ENCODE data around the gene GRID2IP.
"Not testable (repeated sequence)": the region's sequence is repeated elsewhere in the genome, so short reads cannot be mapped to it uniquely, and the experiment has no call there.

GRID2IP gene

DNA sequence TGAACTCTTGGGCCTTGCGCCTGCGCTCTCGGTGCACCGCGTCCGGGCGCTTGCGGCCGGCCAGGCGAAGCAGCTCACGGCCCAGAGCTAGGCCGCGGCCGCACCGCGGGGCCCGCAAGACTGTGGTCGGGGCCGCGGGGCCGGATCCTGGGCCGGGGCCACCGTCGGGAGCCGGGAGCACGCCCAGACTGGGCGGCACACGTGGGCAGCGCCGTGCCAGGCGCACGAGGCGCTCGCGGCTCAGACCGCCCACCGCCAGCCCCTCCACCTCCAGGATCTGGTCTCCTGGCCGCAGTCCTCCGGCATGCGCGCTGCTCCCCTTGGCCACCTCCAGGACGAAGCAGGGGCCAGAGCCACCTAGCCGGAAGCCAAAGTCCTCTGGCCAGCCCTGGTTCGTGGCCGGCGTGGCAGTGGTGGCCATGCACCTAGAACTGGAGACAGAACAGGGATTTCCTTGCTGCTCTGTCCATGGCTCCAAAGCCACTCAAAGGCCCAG, at the start of gene GRID2IP:
GRID2IP (minus strand) TSS at position 446 of the 496 bp plus-strand sequence; CDS start at position 421, 25 bp downstream.
- H3K36me3 ChIP-seq (ENCODE audit: control insufficient read depth in 2 of 2, insufficient read depth in 2 of 2, low read length in 2 of 2) = no peaks in the 10 kb centered on the region
- H3K27me3 ChIP-seq (ENCODE audit: control insufficient read depth in 1 of 2, insufficient read depth in 2 of 2, low read length in 2 of 2) = peaks cover 0 to 3% of the 10 kb centered on the region in 2 donors
- H3K4me1 ChIP-seq (ENCODE audit: control insufficient read depth, insufficient read depth, low read length) = no peaks in the 10 kb centered on the region
- H3K9me3 ChIP-seq (ENCODE audit: control insufficient read depth in 2 of 2, low read length in 2 of 2) = no peaks in the 10 kb centered on the region
- no peak within 1 kb of the TSS for H3K27ac ChIP-seq (ENCODE audit: low read length)
- H3K9ac ChIP-seq (ENCODE audit: low read length in 2 of 2) = no peak within 1 kb of the TSS
- no peak within 1 kb of the TSS for H3K4me3 ChIP-seq (ENCODE audit: low read length in 2 of 2)

DNA sequence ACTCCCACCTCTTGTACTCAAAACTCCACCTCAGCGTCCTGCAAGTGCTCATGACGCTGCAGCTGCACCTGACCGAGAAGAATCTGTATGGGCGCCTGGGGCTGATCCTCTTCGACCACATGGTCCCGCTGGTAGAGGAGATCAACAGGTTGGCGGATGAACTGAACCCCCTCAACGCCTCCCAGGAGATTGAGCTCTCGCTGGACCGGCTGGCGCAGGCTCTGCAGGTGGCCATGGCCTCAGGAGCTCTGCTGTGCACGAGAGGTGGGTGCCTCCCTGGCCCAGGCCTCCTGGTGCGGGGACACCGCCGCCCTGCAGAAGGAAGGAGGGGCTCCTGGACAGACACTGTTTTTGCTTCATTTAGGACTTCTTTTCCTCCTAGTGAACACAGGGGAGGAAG, 48.8 kb upstream of the GRID2IP start:
- peaks cover 47 to 53% of the 10 kb centered on the region in 2 donors for H3K36me3 ChIP-seq (ENCODE audit: control insufficient read depth in 2 of 2, insufficient read depth in 2 of 2, low read length in 2 of 2)

GRCh38 chr7:6590645-6591110, 39.4 kb upstream of the GRID2IP start:
- H3K27ac ChIP-seq (ENCODE audit: low read length) = peak overlapping the region; percentile 46
- H3K27me3 ChIP-seq (ENCODE audit: control insufficient read depth in 1 of 2, insufficient read depth in 2 of 2, low read length in 2 of 2) = no peaks in the 10 kb centered on the region
- H3K4me1 ChIP-seq (ENCODE audit: control insufficient read depth, insufficient read depth, low read length) = peaks cover 17% of the 10 kb centered on the region
- no peaks in the 10 kb centered on the region for H3K9me3 ChIP-seq (ENCODE audit: control insufficient read depth in 2 of 2, low read length in 2 of 2)
- peak overlapping the region; percentile 79 to 85 for H3K9ac ChIP-seq (ENCODE audit: low read length in 2 of 2)
- peak overlapping the region; percentile 88 to 89 for H3K4me3 ChIP-seq (ENCODE audit: low read length in 2 of 2)
- peaks cover 24 to 33% of the 10 kb centered on the region in 2 donors for H3K36me3 ChIP-seq (ENCODE audit: control insufficient read depth in 2 of 2, insufficient read depth in 2 of 2, low read length in 2 of 2)

More for the DNA sequence above, 48.8 kb upstream of the GRID2IP start:
- H3K4me3 ChIP-seq (ENCODE audit: low read length in 2 of 2) = no peak overlapping the region
- no peaks in the 10 kb centered on the region for H3K4me1 ChIP-seq (ENCODE audit: control insufficient read depth, insufficient read depth, low read length)
- H3K27ac ChIP-seq (ENCODE audit: low read length) = no peak overlapping the region
- H3K27me3 ChIP-seq (ENCODE audit: control insufficient read depth in 1 of 2, insufficient read depth in 2 of 2, low read length in 2 of 2) = no peaks in the 10 kb centered on the region
- no peaks in the 10 kb centered on the region for H3K9me3 ChIP-seq (ENCODE audit: control insufficient read depth in 2 of 2, low read length in 2 of 2)
- no peak overlapping the region for H3K9ac ChIP-seq (ENCODE audit: low read length in 2 of 2)

DNA sequence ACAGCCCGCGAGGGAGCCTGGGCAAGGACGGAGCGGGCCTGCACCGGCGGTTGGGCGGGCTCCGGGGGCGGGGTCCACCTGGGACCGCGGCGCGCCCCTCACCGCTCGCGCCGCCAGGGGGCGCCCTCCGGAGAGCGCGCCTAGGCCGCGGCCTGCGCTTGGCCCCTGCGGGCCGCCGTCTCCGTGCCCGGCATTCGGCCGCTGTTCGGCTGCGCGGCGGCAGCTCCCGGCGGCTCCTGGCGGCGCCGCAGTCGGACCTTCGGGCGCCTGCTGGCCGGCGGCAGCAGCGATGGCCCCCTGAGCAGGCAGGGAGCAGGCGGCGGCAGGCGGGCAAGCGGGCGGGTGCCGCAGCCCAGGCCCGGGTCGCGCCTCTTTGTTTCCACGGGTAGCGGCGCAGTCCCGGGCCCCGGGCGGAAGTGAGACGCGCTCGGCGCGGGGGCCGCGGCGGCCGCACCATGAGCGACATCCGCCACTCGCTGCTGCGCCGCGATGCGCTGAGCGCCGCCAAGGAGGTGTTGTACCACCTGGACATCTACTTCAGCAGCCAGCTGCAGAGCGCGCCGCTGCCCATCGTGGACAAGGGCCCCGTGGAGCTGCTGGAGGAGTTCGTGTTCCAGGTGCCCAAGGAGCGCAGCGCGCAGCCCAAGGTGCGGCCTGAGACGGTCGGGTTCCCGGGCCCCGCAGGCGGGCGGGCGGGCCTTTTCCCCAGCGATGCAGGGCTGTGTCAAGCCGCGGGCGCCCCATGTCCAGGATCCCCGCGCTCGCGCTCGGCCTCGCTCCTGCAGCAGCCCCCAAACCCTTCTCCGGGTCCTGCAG, 38.8 kb upstream of the GRID2IP start, which contains the start of gene INTS15:
INTS15 (plus strand) TSS at position 193 of the 816 bp plus-strand sequence; CDS start at position 456, 263 bp downstream.
- peaks cover 17% of the 10 kb centered on the region for H3K4me1 ChIP-seq (ENCODE audit: control insufficient read depth, insufficient read depth, low read length)
- no peaks in the 10 kb centered on the region for H3K27me3 ChIP-seq (ENCODE audit: control insufficient read depth in 1 of 2, insufficient read depth in 2 of 2, low read length in 2 of 2)
- H3K4me3 ChIP-seq (ENCODE audit: low read length in 2 of 2) = peak within 1 kb of the TSS; percentile 88 to 89
- peaks cover 20 to 29% of the 10 kb centered on the region in 2 donors for H3K36me3 ChIP-seq (ENCODE audit: control insufficient read depth in 2 of 2, insufficient read depth in 2 of 2, low read length in 2 of 2)
- H3K9ac ChIP-seq (ENCODE audit: low read length in 2 of 2) = peak within 1 kb of the TSS; percentile 79 to 85
- H3K9me3 ChIP-seq (ENCODE audit: control insufficient read depth in 2 of 2, low read length in 2 of 2) = no peaks in the 10 kb centered on the region
- peak within 1 kb of the TSS; percentile 46 for H3K27ac ChIP-seq (ENCODE audit: low read length)

DNA sequence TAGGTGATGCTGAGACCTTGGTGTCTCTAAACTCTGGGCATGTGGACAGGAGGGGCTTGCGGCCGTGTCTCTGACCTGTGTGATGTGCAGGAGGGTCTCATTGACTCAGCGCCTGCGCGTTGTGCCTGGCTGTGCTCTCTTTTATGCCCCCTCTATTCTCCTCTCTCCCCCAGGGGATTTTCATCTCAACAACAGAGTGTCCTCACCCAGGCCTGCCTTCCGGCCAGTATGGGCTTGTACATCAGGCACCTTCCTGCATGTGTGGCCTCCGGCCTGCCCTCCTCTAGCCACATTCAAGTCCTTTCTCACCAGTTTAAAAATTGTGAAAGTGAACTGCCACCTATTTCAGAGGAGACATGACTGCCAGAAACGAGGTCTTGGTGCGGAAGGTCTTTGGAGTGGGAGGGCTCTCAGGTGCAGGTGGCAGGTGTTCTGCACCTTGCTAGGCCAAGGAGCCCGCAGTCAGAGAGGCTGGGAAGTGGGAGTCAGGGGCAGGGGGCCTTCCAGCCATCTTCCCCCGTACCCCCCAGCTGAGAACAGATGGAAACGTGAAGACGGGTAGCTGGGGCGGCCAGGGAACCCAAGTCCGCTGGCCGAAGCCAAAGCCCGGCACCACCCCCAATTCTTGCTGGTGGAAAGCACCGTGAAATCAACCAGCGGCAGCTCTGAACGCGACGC, 38.0 kb upstream of the GRID2IP start:
- no peaks in the 10 kb centered on the region for H3K27me3 ChIP-seq (ENCODE audit: control insufficient read depth in 1 of 2, insufficient read depth in 2 of 2, low read length in 2 of 2)
- no peak overlapping the region for H3K27ac ChIP-seq (ENCODE audit: low read length)
- H3K9ac ChIP-seq (ENCODE audit: low read length in 2 of 2) = peak overlapping the region; percentile 36 to 45
- peak overlapping the region; percentile 43 to 88 for H3K4me3 ChIP-seq (ENCODE audit: low read length in 2 of 2)
- peaks cover 17% of the 10 kb centered on the region for H3K4me1 ChIP-seq (ENCODE audit: control insufficient read depth, insufficient read depth, low read length)
- H3K9me3 ChIP-seq (ENCODE audit: control insufficient read depth in 2 of 2, low read length in 2 of 2) = no peaks in the 10 kb centered on the region
- H3K36me3 ChIP-seq (ENCODE audit: control insufficient read depth in 2 of 2, insufficient read depth in 2 of 2, low read length in 2 of 2) = peaks cover 21 to 30% of the 10 kb centered on the region in 2 donors

- Histone ChIP-seq H3K9ac (ENCODE audit: low read length in 2 of 2) (no peak overlapping the region), H3K4me1 (ENCODE audit: control insufficient read depth, insufficient read depth, low read length) (peaks cover 17% of the 10 kb centered on the region), H3K36me3 (ENCODE audit: control insufficient read depth in 2 of 2, insufficient read depth in 2 of 2, low read length in 2 of 2) (peaks cover 21 to 25% of the 10 kb centered on the region in 2 donors), H3K27me3 (ENCODE audit: control insufficient read depth in 1 of 2, insufficient read depth in 2 of 2, low read length in 2 of 2) (no peaks in the 10 kb centered on the region), H3K27ac (ENCODE audit: low read length) (no peak overlapping the region), H3K4me3 (ENCODE audit: low read length in 2 of 2) (no peak overlapping the region), H3K9me3 (ENCODE audit: control insufficient read depth in 2 of 2, low read length in 2 of 2) (no peaks in the 10 kb centered on the region)
Measured at GRCh38 chr7:6588566-6588965, 37.3 kb upstream of the GRID2IP start.

DNA sequence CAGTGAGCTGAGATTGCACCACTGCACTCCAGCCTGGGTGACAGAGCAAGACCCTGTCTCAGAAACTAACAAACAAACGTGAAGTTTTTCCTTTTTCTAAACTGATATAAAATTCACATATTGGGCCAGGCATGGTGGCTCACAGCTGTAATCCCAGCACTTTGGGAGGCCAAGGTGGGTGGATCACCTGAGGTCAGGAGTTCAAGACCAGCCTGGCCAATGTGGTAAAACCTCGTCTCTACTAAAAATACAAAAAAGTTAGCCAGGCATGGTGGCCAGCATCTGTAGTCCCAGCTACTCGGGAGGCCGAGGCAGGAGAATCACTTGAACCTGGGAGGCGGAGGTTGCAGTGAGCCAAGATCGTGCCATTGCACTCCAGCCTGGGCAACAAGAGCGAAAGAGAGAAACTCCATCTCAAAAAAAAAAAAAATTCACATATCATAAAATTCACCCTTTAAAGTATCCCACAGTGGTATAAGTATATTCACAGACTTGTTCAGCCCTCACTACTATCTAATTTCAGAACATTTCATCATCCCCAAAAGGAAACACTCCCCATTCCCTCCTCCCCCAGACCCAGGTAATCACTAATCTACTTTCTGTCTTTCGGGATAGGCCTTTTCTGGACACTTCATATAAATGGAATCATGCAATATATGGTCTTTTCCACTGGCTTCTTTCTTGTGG, 34.6 kb upstream of the GRID2IP start:
- H3K27me3 ChIP-seq (ENCODE audit: control insufficient read depth in 1 of 2, insufficient read depth in 2 of 2, low read length in 2 of 2); H3K4me3 ChIP-seq (ENCODE audit: low read length in 2 of 2); H3K27ac ChIP-seq (ENCODE audit: low read length); H3K4me1 ChIP-seq (ENCODE audit: control insufficient read depth, insufficient read depth, low read length); H3K9ac ChIP-seq (ENCODE audit: low read length in 2 of 2); H3K9me3 ChIP-seq (ENCODE audit: control insufficient read depth in 2 of 2, low read length in 2 of 2): not testable (repeated sequence)
- H3K36me3 ChIP-seq (ENCODE audit: control insufficient read depth in 2 of 2, insufficient read depth in 2 of 2, low read length in 2 of 2) = peaks cover 33 to 34% of the 10 kb centered on the region in 2 donors

DNA sequence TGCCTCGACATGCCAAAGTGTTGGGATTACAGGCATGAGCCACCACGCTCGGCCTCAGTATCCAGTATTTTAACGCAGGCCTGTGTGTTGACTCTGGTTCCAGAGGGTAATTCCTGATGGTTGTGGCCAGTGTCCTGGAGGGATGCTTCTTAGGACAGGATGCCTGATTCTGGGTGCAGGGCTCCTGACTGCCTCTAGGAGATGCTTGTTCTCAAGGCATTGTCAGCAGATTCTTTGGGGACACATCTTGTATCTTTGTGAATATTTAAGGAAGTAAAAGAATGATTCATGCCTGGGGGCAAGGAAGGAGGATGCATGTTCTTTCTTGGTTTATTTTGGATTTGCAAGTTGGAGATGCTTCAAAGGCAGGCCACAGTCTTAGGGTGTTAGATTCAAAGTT, 28.2 kb upstream of the GRID2IP start:
- no peak overlapping the region for H3K27ac ChIP-seq (ENCODE audit: low read length)
- peaks cover 22 to 29% of the 10 kb centered on the region in 2 donors for H3K36me3 ChIP-seq (ENCODE audit: control insufficient read depth in 2 of 2, insufficient read depth in 2 of 2, low read length in 2 of 2)
- no peak overlapping the region for H3K4me3 ChIP-seq (ENCODE audit: low read length in 2 of 2)
- no peaks in the 10 kb centered on the region for H3K27me3 ChIP-seq (ENCODE audit: control insufficient read depth in 1 of 2, insufficient read depth in 2 of 2, low read length in 2 of 2)
- peaks cover 11% of the 10 kb centered on the region for H3K4me1 ChIP-seq (ENCODE audit: control insufficient read depth, insufficient read depth, low read length)
- no peaks in the 10 kb centered on the region for H3K9me3 ChIP-seq (ENCODE audit: control insufficient read depth in 2 of 2, low read length in 2 of 2)
- H3K9ac ChIP-seq (ENCODE audit: low read length in 2 of 2) = no peak overlapping the region

- Histone ChIP-seq H3K4me1 (ENCODE audit: control insufficient read depth, insufficient read depth, low read length) (peaks cover 11% of the 10 kb centered on the region), H3K4me3 (ENCODE audit: low read length in 2 of 2) (no peak overlapping the region), H3K27me3 (ENCODE audit: control insufficient read depth in 1 of 2, insufficient read depth in 2 of 2, low read length in 2 of 2) (no peaks in the 10 kb centered on the region), H3K27ac (ENCODE audit: low read length) (peak overlapping the region; percentile 93), H3K36me3 (ENCODE audit: control insufficient read depth in 2 of 2, insufficient read depth in 2 of 2, low read length in 2 of 2) (peaks cover 19 to 25% of the 10 kb centered on the region in 2 donors), H3K9me3 (ENCODE audit: control insufficient read depth in 2 of 2, low read length in 2 of 2) (no peaks in the 10 kb centered on the region), H3K9ac (ENCODE audit: low read length in 2 of 2) (peak overlapping the region in 1 of 2 donors; percentile 92)
Measured at GRCh38 chr7:6578114-6579084, 27.1 kb upstream of the GRID2IP start.

Data from stomach smooth muscle (tissue), 2 donors.